Forelimb muscle (tissue), 1 donor: ENCODE results near the gene ABAT. TPM values are rescaled to one million over a fixed set of nuclear protein-coding genes. Genes with fewer than 3 reads are reported as not detected.

Experiments used
- DNase-seq: peaks from one replicate; pipeline ENCODE4 v3.0.0-alpha.2; 2013; ENCODE audit warnings: low read depth
- polyA plus RNA-seq: library from polyadenylated mRNA; unstranded; fragments of 120-200 nt; gene quantifications from one replicate; pipeline ENCODE4 v1.2.1, GENCODE V29; 2013; ENCODE audit not compliant: insufficient read length

Gene ABAT
- polyA plus RNA-seq, 1 donor: 17.7 TPM

DNA sequence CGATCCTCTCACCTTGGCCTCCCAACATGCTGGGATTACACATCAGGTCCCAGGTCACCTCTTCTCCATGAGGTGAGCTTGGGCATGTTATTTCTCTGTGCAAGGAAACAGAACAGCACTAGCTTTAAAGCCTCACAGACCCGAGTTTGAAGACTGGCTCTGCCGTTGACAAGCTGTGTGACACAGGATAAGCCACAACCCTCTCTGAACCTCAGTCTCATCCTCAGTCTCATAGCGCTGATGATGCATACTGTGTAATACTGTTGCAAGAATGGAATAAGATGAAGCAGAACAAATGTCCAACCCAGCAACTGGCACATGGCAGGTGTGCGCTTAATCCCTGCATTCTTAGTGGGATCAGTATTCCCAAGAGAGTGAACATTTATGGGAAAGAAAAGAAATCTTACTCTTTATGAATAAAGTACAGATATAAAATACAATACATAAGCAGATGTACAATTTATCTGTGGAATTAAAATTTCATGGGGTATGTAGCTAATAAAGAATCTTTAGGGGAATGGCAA, 43.5 kb downstream of the ABAT start:
- no peak for DNase-seq

DNA sequence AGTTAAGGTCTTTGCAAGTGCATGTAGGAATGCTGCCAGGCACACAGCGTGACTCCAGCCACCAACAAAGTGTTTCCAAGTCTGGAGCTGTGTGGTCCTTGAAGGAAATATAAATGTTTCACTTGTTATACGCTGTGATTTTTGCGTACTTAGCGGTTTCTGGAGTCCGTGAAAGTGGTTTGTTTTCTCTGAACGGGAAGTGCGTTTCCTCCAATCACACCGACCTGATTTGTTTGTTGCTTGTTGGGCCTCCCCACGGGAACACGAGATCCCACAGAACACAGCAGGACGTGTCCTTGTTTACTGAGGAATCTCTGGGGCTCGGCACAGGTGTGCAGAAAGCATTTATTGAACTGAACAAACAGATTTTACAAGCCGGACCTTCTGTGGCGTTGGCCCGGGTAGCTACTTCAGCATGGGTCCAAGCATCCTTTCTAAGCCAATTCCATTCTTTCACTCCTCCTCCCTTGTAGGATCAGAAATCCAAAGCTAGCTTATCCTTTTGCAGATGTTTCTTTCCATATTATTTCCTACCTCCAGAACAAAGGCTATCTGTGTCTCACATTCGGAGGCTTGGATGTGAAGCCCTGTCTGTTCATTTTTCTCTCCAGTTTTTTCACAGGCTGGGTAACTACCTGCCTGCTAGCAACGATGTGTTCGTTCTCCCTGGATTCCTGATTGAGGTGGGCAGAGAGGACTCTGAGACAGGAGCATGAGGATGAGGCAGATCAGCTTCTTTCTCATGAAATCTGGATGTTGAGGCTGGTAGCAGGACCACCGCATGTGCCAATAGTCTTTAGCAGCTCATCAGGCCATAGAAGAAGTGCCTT, 44.6 kb downstream of the ABAT start:
- DNase-seq: no peak

DNA sequence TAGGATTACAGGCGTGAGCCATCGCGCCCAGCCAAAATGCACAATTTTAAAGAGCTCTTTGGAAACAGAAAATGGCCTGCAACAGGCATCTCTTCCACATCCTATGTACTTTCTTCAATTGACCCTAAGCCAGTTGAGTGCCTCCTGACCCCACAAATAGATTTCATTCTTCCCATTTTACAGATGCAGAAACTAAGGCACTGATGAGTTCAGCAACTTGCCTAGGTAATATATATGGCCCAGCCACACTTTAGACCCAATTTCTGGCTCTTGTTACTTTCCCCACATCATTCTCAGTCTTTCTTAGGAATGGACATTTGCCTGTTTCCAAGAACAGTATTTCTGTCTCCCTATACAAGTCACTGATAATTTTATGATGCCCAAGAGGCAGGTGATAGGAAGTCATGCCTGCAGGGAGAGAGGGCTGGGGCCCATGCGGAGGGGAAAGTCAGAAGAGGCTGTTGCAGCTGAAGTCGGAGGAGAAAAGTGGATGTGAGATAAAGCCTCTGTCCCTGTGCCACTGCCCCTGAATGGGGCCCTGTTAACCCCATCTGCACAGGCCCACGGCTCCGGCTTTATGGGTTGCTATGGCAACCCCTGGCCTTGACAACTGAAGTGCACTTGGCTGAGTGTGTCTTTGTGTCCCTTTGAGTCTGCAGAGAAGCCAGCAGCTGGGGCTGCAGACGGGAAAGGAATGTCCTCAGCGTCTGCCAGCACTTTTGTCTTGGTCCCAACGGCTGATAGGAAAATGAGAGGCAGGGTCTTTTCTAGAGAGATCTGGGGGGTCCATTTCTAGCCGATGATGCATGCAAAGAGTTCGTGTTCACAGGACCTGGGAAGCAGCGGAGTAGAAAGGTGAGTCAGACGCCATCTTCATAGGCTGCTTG, 45.9 kb downstream of the ABAT start:
- DNase-seq: peak; percentile 64

DNA sequence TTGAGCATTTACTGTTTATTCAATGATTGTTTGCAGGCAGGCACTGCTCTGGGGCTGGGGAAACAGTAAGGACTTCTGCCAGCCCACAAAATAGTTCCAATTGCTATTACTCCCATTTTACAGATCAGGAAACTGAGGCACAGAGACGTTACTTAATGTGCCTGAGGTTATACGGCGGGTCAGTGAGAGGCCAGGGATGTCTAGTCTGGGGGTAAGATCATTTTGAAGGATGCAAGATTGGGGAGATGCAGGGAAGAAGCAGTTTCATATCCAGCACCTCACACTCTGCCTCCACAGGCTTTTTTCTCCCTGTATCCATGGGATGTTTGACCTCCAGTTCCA, 46.5 kb downstream of the ABAT start:
- DNase-seq: no peak

DNA sequence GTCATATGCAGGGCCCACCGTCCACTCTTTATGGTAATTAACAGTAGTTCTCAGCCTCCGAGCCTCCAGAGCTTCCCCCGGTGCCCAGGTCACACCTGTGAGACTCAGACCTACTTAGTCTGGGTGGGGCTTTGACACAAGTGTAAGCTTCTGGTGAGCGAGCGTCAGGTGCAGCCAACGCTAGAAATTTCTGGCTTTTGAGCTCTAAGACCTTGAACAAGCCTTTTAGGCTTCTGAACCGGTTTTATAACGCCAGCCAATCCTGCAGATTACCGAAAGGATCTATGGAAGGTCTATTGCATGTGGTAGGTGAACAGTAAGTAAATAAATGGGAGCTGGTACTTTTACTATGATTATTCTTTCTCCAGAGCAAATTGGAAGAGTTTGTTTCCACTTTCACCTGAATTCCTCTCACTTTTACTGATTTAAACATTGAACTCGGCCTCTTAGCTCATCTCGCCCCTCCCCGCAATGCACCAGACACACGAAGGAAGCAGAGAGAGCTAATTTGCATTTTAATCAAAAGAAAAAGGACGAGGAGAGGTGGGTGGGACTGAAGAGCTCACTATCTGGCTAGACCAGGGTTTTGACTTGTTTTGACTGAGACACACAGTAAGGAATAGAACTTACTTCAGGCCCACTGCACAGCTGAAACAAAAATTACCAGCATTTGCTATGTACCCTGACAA, 47.1 kb downstream of the ABAT start:
- no peak for DNase-seq

DNA sequence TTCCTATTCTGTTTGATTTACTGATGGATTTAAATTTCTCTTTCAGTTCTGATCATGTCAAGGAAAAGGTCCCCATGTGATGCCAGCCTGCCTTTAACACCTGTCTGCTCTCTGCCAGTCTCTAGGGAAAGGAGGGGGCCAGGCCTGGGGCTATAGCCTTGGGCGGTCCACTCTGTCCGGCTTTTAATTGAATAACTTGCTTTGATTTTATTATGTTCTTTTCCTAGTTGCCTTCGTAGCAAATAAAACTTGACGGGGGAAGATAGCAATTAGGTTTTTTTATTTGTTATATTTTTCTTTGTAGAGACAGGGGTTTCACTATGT, 47.6 kb downstream of the ABAT start:
- DNase-seq: no peak

DNA sequence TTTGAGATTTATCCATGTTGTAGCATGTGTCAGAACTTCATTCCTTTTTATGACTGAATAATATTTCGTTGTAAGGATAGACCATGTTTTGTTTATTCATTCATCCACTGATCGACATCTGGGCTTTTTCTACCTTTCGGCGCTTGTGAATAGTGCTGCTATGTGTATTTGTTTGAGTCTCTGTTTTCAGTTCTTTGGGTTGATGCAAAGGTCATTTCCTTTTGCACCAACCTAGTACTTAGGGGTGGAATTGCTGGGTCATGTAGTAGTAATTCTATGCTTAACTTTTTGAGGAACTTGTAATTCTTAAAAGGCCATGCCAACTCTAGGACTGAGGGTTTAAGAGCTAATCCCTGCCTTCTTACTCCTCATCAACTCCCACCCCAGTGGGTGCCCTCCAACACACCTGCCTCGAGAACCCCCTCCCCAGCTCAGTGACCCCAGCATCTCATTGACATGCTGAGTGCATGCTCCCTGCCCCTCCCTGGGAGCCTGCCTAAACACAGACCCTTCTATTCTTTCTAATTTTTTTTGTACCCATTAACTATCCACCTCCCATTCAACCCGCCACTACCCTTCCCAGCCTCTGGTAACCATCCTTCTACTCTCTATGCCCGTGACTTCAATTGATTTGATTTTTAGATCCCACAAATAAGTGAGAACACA, 51.2 kb downstream of the ABAT start:
- DNase-seq: no peak

DNA sequence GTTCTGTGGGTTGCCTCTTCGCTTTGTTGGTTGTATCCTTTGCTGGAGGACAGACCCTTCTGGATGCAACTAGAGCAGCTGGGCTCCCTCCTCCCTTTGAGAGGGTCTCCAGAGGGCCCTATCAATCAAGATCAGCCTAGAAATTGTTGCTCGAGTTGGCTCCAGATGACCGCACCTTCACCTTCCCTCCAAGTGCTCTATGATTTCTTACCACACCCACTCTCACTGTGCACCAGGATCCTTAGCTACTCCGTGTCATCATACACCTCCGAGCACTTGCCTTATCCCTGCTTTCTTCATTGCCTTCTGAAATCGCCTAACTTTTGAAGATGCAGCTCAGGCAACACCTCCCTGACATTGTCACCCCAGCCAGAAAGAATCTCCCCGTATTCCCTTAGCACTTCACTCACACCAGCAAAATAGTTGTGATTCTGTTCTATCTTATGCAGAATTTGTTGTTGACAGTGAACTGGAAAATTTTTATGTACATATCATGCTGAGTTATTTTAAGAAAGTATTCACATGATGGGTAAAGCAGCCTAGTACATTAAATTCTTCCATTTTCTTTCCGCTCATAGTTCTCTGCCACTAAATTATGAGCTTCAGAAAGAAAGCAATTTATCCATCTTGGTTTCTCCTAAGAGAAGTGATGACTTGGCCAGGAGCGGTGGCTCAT, 52.9 kb downstream of the ABAT start:
- no peak for DNase-seq

DNA sequence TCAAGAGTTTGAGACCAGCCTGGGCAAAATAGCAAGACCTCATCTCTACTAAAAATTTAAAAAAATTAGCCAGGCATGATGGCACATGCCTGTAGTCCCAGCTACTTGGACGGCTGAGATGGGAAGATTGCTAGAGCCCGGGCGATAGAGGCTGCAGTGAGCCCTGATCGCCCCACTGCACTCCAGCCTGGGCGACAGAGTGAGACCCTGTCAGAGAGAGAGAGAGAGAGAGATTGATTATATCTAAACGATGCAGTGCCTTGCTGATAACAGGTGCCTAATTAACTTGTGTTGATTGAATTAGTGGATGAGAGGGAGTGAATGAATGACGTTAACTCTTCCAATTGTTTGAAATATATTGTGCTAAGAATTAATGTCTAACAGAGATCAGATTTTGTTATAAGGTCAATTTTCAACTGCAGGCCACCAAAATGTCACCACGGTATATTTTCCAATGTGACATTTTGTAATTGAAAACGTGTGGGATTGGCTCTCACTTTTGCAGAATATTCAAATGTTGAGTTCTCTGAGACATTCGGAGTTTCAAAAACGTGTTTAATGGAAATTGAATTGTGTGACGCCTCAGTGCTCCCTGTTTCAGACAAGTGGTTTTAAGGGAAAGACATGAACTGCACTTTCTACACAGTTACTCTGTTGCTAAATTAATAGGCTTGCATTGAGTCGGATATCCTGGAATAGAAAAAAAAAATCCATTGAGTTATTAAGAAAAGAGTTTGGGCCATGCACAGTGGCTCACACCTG, 53.6 kb downstream of the ABAT start:
- DNase-seq: no peak

DNA sequence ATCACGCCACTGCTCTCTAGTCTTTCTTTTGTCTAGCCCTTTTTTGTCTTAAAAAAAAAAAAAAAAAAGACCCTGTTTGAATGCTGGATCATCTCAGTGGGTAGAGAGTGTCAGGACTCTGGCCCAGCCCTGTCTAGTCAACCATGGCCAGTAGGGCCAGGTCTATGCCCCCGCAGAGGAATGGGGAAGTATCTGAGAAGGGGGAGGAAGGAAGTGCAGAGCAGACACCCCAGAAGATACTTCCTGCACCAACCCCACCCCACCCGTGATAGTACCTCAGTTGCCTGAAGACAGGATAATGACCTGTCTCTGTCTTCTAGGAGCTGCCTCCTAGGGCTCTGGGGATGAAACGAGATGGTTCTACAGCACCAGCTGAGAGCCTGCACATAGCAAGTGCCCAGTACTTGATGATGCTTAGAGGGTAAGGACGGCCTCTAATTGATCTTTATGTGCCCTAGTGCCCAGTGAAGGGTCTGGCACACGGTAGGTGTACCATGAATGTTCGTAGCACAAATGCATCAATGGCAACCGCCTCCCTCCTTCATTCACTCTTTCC, 55.4 kb downstream of the ABAT start:
- no peak for DNase-seq

DNA sequence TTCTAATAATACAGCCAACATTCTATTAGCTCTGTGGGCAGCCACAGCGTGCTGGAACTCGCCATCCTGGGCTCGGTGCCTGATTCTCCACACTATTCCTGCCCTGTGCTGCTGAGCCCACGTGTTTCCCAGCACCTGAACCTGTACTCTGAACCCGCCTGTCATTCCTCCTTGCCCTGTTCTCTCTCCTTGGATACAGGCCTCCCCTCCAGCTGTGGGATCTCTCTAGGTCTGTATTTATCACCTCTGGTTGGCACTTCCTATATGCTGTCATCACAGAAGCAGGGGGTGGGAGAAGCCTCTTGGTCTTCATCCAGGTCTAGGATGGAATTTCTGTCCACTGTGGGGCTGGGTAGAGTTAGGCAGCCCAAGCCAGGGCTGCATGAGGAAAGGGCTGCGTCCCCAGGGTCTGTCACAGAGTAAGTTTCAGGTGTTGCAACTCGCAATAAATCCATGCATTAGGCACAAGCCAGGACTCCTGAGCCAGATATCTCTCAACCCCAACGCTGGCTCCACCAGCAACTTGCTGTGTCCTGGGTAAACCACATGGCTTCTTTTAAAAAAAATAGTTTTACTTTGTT, 56.0 kb downstream of the ABAT start:
- no peak for DNase-seq

DNA sequence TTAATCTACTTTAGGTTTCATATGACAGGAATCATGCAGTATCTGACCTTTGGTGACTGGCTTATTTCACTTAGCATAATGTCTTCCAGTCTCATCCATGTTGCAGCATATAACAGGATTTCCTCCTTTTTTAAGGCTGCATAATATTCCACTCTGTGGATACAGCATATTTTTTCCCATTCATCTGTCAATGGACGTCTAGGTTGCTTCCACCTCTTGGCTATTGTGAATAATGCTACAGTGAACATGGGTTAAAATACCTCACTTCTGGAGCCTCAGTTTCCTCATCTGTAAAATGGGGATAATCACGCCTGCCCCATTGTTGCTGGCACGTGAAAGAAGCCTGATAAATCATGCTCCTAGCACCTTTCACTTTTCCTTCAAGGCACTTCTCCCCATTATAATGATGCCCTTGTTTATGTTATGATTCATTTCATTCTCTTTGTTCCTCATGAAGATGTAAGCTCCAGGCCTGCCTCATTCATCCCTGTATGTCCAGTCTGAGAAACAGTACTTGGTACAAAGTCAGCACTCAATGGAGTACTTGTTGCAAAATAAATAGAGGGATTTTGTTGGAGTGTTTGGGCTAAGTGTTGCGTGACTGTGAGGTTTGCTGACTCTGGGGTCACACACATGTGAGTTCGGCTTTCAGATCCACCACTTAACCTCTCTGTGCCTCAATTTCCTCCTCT, 59.6 kb downstream of the ABAT start:
- DNase-seq: no peak

DNA sequence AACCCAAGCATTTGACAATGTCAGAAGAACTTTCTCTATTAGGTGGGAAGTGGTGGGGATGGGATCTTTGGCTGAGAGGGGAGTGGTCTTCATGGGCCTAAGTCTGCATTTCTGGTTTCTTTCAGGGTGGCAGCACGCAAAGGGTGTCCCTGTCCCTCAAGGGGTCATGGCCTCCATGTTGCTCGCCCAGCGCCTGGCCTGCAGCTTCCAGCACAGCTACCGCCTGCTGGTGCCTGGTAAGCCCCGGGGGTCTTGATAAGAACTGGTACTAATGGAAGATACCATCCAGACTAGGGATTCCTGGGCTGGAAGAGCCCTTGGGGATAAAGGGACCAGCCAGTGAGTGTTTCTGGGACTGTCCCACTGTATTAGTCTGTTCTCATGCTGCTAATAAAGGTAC, 61.2 kb downstream of the ABAT start:
- DNase-seq: no peak

DNA sequence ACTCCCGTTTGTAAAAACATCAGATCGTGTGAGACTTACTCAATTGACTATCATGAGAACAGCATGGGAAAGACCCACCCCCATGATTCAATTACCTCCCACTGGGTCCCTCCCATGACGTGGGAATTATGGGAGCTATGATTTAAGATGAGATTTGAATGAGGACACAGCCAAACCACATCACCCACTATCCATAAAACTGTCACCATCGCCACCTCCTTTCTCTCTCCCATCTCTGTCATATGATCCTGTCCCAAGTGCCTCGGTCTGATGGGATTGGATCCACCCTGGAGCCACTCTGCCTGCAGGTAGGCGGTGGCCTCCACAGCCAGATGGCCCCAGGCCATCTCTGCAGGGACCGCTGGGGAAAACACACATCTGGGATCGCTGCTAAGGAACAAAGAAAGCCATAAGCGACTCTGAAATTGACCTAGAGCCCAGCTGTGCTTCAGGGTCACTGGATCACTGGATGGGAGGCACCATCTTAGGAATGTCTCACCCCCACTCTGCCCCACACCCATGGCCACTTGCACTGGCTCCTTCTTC, 61.8 kb downstream of the ABAT start:
- no peak for DNase-seq

DNA sequence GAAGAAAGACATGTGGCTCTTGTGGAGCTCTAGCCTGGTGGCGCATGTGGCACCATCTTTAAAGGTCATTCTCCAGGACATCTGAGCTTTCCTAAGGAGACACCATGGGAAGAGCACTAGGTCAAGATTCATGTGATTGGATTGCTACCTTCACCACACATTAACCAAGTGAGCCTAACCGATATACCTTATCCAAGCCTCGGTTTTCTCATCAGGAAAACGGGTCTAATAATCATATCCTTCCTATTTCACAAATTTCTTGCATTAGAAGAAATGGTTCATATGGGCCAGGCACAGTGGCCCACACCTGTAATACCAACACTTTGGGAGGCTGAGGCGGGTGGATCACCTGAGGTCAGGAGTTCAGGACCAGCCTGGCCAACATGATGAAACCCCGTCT, 64.7 kb downstream of the ABAT start:
- no peak for DNase-seq

DNA sequence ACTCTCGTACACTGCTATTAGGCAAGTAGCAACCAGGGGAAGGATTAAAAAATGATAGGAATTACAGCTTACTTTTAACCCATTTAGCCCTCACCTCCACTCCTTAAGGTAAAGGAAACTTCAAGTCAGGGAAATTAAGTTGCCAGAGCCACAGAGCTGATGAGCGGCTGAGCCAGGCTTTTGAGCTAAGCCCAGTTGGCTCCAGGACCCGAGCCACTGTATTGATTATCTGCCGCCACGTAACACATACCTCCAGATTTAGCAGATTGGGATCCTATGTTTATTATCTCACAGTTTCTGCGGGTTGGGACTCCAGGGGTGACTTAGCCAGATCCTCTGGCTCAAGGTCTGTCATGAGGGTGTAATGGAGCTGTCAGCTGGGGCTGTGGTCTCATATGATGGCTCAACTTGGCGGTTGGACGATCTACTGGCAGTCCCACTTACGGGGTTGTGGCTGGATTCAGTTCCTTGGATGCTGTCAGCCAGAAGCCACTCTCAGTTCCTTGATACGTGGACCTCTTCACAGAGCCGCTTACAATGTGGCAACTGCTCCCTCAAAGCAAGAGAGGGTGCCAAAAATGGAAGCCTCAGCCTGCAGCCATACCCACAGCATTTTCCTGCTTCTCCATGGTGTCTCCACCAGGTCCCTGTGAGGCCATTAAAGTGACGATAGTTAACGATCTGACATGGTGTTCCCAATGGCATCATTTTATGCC, 65.7 kb downstream of the ABAT start:
- DNase-seq: no peak

DNA sequence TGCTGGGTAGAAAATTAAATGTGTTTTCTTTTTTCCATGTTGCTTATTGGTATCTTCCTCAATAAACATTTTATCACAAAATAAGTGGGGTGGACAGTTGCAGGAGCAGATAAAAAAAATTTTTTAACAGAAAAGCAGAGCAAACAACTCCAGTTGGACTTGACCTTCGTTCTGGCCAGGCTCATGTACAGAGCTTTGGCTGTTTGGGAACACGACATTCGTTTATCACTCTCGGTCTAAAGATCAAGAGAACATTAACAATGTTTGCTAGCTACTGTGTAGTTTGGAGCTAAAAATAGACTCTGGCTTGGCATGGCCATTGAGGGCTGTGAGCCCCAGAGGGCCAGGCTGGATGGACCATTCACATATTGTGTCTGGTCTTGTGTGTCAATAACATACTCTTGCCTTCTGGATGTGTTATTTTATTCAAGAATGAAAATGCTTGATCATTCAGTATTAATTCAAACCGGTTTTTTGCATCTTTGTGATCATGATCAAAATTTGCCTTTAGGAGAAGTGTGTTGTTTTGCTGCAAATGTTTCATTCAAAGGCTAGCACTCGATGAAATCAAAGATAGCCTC, 66.4 kb downstream of the ABAT start:
- DNase-seq: no peak

DNA sequence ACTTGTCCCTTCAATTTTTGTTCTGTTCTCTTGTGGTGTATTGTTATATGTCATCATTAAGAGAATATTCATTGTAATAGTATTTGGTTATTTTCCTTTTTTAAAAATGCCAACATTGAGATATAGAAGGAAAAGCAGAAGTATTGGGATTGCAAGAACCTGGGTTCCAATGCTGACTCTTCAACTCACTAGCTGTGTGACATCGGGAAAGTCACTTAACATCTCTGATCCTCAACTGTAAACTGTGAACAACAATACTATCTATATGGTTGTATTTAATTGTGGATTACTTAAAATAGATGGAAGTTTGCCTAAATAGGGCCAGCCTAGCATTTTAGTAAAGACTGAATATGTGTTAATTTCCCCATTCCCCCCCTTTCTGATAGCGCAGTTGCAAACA, 67.2 kb downstream of the ABAT start:
- DNase-seq: no peak
